IMR-90 (cell line): Measurements from ENCODE around the gene SRPRB. TPM values are rescaled to one million over a fixed set of nuclear protein-coding genes. Genes with fewer than 3 reads are reported as not detected.

Experiments used
- ATAC-seq: fragments of 200-7000 bp; cut with Tn5 transposase; 2 replicates; pipeline ENCODE4 v1.9.1; 2020; ENCODE audit warnings: low read depth, mild to moderate bottlenecking, moderate library complexity
- BruUV-seq: library from RNA; stranded (reverse); fragments of 400-500 nt; replicated peaks from 2 replicates; lab custom pipeline; 2021; lab: Mats Ljungman, UMichigan
- CTCF ChIA-PET: fragments of 300-600 bp; formaldehyde crosslinking; extraction: SDS; loops from one replicate; lab custom pipeline; 2021; ENCODE audit warnings: antibody characterized with exemption; lab: Yijun Ruan, JAX
- POLR2A ChIA-PET: fragments of 300-600 bp; sonication (Branson Sonifier 250); formaldehyde crosslinking; loops from one replicate; lab custom pipeline; 2022; ENCODE audit warnings: antibody characterized with exemption; ENCODE audit not compliant: unreplicated experiment; lab: Charles Lee
- DNase-seq: peaks from one replicate; pipeline ENCODE4 v3.0.0; 2013
- H2AFZ ChIP-seq: replicated peaks from 2 replicates; pipeline ENCODE3; 2013; ENCODE audit warnings: low read length, mild to moderate bottlenecking; ENCODE audit not compliant: poor library complexity
- H2AK5ac ChIP-seq: 2 replicates; pipeline ENCODE4 v1.6.1; 2013; ENCODE audit warnings: low read depth, low read length, inconsistent platforms
- H2AK9ac ChIP-seq: replicated peaks from 2 replicates; pipeline ENCODE3; 2013; ENCODE audit warnings: mild to moderate bottlenecking, low read depth, low read length, moderate library complexity; ENCODE audit not compliant: poor library complexity
- H2BK120ac ChIP-seq: 2 replicates; pipeline ENCODE4 v1.6.1; 2013; ENCODE audit warnings: low read depth, low read length, inconsistent platforms
- H2BK15ac ChIP-seq: 3 replicates; pipeline ENCODE4 v1.6.1; 2013; ENCODE audit warnings: low read depth, low read length, inconsistent platforms
- H2BK20ac ChIP-seq: 2 replicates; pipeline ENCODE4 v1.6.1; 2013; ENCODE audit warnings: low read depth, mild to moderate bottlenecking, inconsistent platforms, low read length, moderate library complexity
- H2BK5ac ChIP-seq: 2 replicates; pipeline ENCODE4 v1.6.1; 2013; ENCODE audit warnings: mild to moderate bottlenecking, low read depth, low read length, inconsistent platforms; ENCODE audit not compliant: poor library complexity, severe bottlenecking
- H3K14ac ChIP-seq: replicated peaks from 2 replicates; pipeline ENCODE4 v1.6.1; 2013; ENCODE audit warnings: low read depth, low read length, inconsistent platforms
- H3K18ac ChIP-seq: 2 replicates; pipeline ENCODE4 v1.6.1; 2013; ENCODE audit warnings: low read depth, low read length, control low read depth
- H3K23ac ChIP-seq: 2 replicates; pipeline ENCODE4 v1.6.1; 2013; ENCODE audit warnings: low read depth, low read length, inconsistent platforms
- H3K27ac ChIP-seq: 2 replicates; pipeline ENCODE4 v1.5.1; 2013; ENCODE audit warnings: mild to moderate bottlenecking, control low read depth, low read length; ENCODE audit not compliant: insufficient read depth
- H3K27me3 ChIP-seq: 2 replicates; pipeline ENCODE4 v1.6.1; 2013; ENCODE audit warnings: low read length; ENCODE audit not compliant: control insufficient read depth, insufficient read depth
- H3K36me3 ChIP-seq: 2 replicates; pipeline ENCODE4 v1.6.1; 2013; ENCODE audit warnings: low read length, mixed read lengths; ENCODE audit not compliant: control insufficient read depth, insufficient read depth
- H3K4ac ChIP-seq: 2 replicates; pipeline ENCODE4 v1.6.1; 2013; ENCODE audit warnings: low read depth, low read length, inconsistent platforms
- H3K4me1 ChIP-seq: 2 replicates; pipeline ENCODE4 v1.6.1; 2013; ENCODE audit warnings: low read length, mixed read lengths; ENCODE audit not compliant: control insufficient read depth, insufficient read depth
- H3K4me2 ChIP-seq: 2 replicates; pipeline ENCODE4 v1.6.1; 2013; ENCODE audit warnings: low read depth, mild to moderate bottlenecking, control low read depth, low read length, moderate library complexity
- H3K4me3 ChIP-seq: 2 replicates; pipeline ENCODE4 v1.5.1; 2013; ENCODE audit warnings: low read depth, mild to moderate bottlenecking, control low read depth, low read length, moderate library complexity; ENCODE audit not compliant: insufficient read depth
- H3K56ac ChIP-seq: 2 replicates; pipeline ENCODE4 v1.6.1; 2013; ENCODE audit warnings: low read length, inconsistent platforms; ENCODE audit not compliant: insufficient read depth; ENCODE audit errors: extremely low read depth
- H3K79me1 ChIP-seq, 2 experiments: 2 replicates each; pipeline ENCODE4 v1.6.1; 2013; ENCODE audit warnings: low read length in 2 of 2, inconsistent platforms in 1 of 2, low read depth in 1 of 2
- H3K9ac ChIP-seq: 2 replicates; pipeline ENCODE4 v1.6.1; 2013; ENCODE audit warnings: low read depth, low read length, control low read depth
- H3K9me1 ChIP-seq: 2 replicates; pipeline ENCODE4 v1.6.1; 2013; ENCODE audit warnings: low read length, inconsistent platforms; ENCODE audit not compliant: insufficient read depth
- H3K9me3 ChIP-seq: 2 replicates; pipeline ENCODE4 v1.6.1; 2013; ENCODE audit warnings: low read length; ENCODE audit not compliant: control insufficient read depth, insufficient read depth
- H4K20me1 ChIP-seq: 2 replicates; pipeline ENCODE4 v1.6.1; 2013; ENCODE audit warnings: low read length, inconsistent platforms; ENCODE audit not compliant: insufficient read depth
- H4K5ac ChIP-seq: 2 replicates; pipeline ENCODE4 v1.6.1; 2013; ENCODE audit warnings: mild to moderate bottlenecking, low read depth, low read length, control low read depth
- H4K8ac ChIP-seq, 2 experiments: 2 replicates each; pipeline ENCODE4 v1.6.1; 2013; ENCODE audit warnings: low read depth in 2 of 2, low read length in 2 of 2, control low read depth in 1 of 2, inconsistent platforms in 1 of 2
- H4K91ac ChIP-seq: 2 replicates; pipeline ENCODE4 v1.6.1; 2013; ENCODE audit warnings: low read depth, low read length, inconsistent platforms; ENCODE audit not compliant: insufficient read depth
- BHLHE40 ChIP-seq: fragments of 150-350 bp; IDR thresholded peaks from 2 replicates; pipeline ENCODE4 v1.6.1; 2016; ENCODE audit warnings: mild to moderate bottlenecking, low read depth, low read length
- CEBPB ChIP-seq: IDR thresholded peaks from 2 replicates; pipeline ENCODE4 v1.6.1; 2012; ENCODE audit warnings: low read depth, low read length, improper control_type of control experiment
- CHD1 ChIP-seq: IDR thresholded peaks from 2 replicates; pipeline ENCODE4 v1.6.1; 2012; ENCODE audit warnings: low read depth, low read length, improper control_type of control experiment
- CTCF ChIP-seq: conservative IDR thresholded peaks from 2 replicates; pipeline ENCODE4 v1.5.1; 2012; ENCODE audit warnings: mild to moderate bottlenecking, low read depth, low read length, improper control_type of control experiment
- ELK1 ChIP-seq: fragments of 150-350 bp; IDR thresholded peaks from 2 replicates; pipeline ENCODE4 v1.6.1; 2016; ENCODE audit warnings: low read depth, mild to moderate bottlenecking, low read length, moderate library complexity, borderline replicate concordance
- FOS ChIP-seq: fragments of 150-350 bp; IDR thresholded peaks from 2 replicates; pipeline ENCODE4 v1.6.1; 2016; ENCODE audit warnings: low read depth, low read length
- MAFK ChIP-seq: IDR thresholded peaks from 2 replicates; pipeline ENCODE4 v1.6.1; 2012; ENCODE audit warnings: low read depth, low read length, improper control_type of control experiment
- MAZ ChIP-seq: IDR thresholded peaks from 2 replicates; pipeline ENCODE4 v1.6.1; 2012; ENCODE audit warnings: low read depth, mild to moderate bottlenecking, low read length, improper control_type of control experiment, moderate library complexity, borderline replicate concordance
- MXI1 ChIP-seq: IDR thresholded peaks from 2 replicates; pipeline ENCODE4 v1.6.1; 2012; ENCODE audit warnings: low read depth, mild to moderate bottlenecking, low read length, moderate library complexity, borderline replicate concordance
- NFE2L2 ChIP-seq: fragments of 150-350 bp; IDR thresholded peaks from 2 replicates; pipeline ENCODE4 v1.6.1; 2016; ENCODE audit warnings: low read depth, mild to moderate bottlenecking, low read length
- POLR2A ChIP-seq: IDR thresholded peaks from 2 replicates; pipeline ENCODE4 v1.6.1; 2012; ENCODE audit warnings: mild to moderate bottlenecking, low read depth, low read length
- RAD21 ChIP-seq: IDR thresholded peaks from 2 replicates; pipeline ENCODE4 v1.6.1; 2012; ENCODE audit warnings: low read length, improper control_type of control experiment
- RCOR1 ChIP-seq: IDR thresholded peaks from 2 replicates; pipeline ENCODE4 v1.6.1; 2012; ENCODE audit warnings: mild to moderate bottlenecking, low read length, improper control_type of control experiment; ENCODE audit not compliant: insufficient replicate concordance
- RFX5 ChIP-seq: IDR thresholded peaks from 2 replicates; pipeline ENCODE4 v1.8.0; 2012; ENCODE audit warnings: low read depth, mild to moderate bottlenecking, low read length, moderate library complexity
- SMC3 ChIP-seq: fragments of 150-350 bp; IDR thresholded peaks from 2 replicates; pipeline ENCODE4 v1.6.1; 2016; ENCODE audit warnings: low read depth, mild to moderate bottlenecking, antibody characterized with exemption, low read length, moderate library complexity
- WGBS, 2 experiments: methylation state at CpG; one replicate each; pipeline versions ENCODE4 v1.1.5 to v1.1.7; 2013; ENCODE audit warnings: missing lambda C conversion rate in 2 of 2; ENCODE audit not compliant: insufficient read length in 1 of 2; ENCODE audit errors: extremely low coverage in 2 of 2; 5-methylcytosine and 5-hydroxymethylcytosine counted together
- dilution Hi-C: fragments of 300-500 bp; cut with HindIII; formaldehyde crosslinking; loops from one replicate; pipeline ENCODE4 v1.14.3; 2018; ENCODE audit warnings: low sequenced_read_pairs; ENCODE audit not compliant: unreplicated experiment
- in situ Hi-C: fragments of 300-500 bp; cut with MboI; formaldehyde crosslinking; loops from 3 replicates; pipeline ENCODE4 v1.14.3; 2019; ENCODE audit warnings: low sequenced_read_pairs, inconsistent platforms, mixed read lengths
- intact Hi-C: fragments of 100-400 bp; cut with micrococcal nuclease; formaldehyde crosslinking; loops from 2 replicates; pipeline ENCODE4 v1.10.0; 2022
- polyA plus RNA-seq, 3 experiments: library from polyadenylated mRNA; depleted of rRNA; stranded (reverse); fragments of >200 nt; gene quantifications; 2 replicates each; pipeline ENCODE4 v1.2.3, GENCODE V29; 2012; ENCODE audit warnings: low replicate concordance in 1 of 3
- total RNA-seq: library from RNA; depleted of rRNA; stranded (reverse); fragments of >200 nt; gene quantifications from 2 replicates; pipeline ENCODE4 v1.2.3, GENCODE V29; 2012

Gene SRPRB
- total and polyA plus RNA-seq, 2 of the 4 experiments (the other 2 are of a cell fraction): 28.8 to 131 TPM

GRCh38 chr3:133831966-133832801 is 26.6 kb downstream of the SRPRB start:
- BruUV-seq: no TSS peak
- POLR2A ChIA-PET: no interaction called here
- Histone ChIP-seq H3K9me1 (no peaks in the 10 kb centered on the region), H4K8ac (no peak overlapping the region), H3K18ac (no peak overlapping the region), H3K56ac (no peak overlapping the region), H4K91ac (no peak overlapping the region), H3K36me3 (no peaks in the 10 kb centered on the region), H3K4me2 (no peak overlapping the region), H3K4me3 (no peak overlapping the region), H2AK9ac (no peak overlapping the region), H2BK120ac (no peak overlapping the region), H3K79me1 (no peaks in the 10 kb centered on the region), H2BK20ac (no peak overlapping the region), H2BK5ac (no peak overlapping the region), H3K27ac (no peak overlapping the region), H4K5ac (no peak overlapping the region), H3K9me3 (no peaks in the 10 kb centered on the region), H3K23ac (no peak overlapping the region), H3K14ac (no peak overlapping the region), H2AK5ac (no peak overlapping the region), H2BK15ac (no peak overlapping the region), H2AFZ (no peak overlapping the region), H3K9ac (no peak overlapping the region), H4K20me1 (no peaks in the 10 kb centered on the region), H3K27me3 (peaks cover 8% of the 10 kb centered on the region), H3K4me1 (no peaks in the 10 kb centered on the region), H3K4ac (no peak overlapping the region)
- CTCF ChIA-PET: interaction anchor here (1.4 kb wide), 1 partner anchor 10 kb away, joined by 3 read pairs; no protein-coding TSS in a partner anchor
- DNase-seq: no peak
- TF ChIP-seq BHLHE40 (no peak), CHD1 (no peak), RFX5 (no peak), NFE2L2 (no peak), SMC3 (no peak), MXI1 (no peak), CEBPB (no peak), MAZ (no peak), RAD21 (no peak), MAFK (no peak), ELK1 (no peak), RCOR1 (no peak), CTCF (no peak), POLR2A (no peak), FOS (no peak)
- intact Hi-C loops (no loop called here), in situ Hi-C loops (no loop called here), dilution Hi-C loops (no loop called here)
- ATAC-seq: no peak
- WGBS, 2 experiments: 52% methylated on average over 5 of the region's 13 CpGs; no CpG with 5 or more reads in 1 of the 2 experiments
